ENCODE measurements around the gene PLA1A.

GRCh38 chr3:119602676-119603075 is 5.0 kb downstream of the PLA1A start:
- TF ChIP-seq CTCF (IDR thresholded peaks at IDR 0.05 in 4 of 5, conservative IDR thresholded peaks at IDR 0.05 in 1 of 5) (no peak), POLR2A (IDR thresholded peaks at IDR 0.05) (no peak)

All from gastrocnemius medialis (tissue), 4 donors.